ENCODE results near the gene TIPARP.
"Not testable (repeated sequence)": the region's sequence is repeated elsewhere in the genome, so short reads cannot be mapped to it uniquely, and the experiment has no call there.

The TIPARP gene

DNA sequence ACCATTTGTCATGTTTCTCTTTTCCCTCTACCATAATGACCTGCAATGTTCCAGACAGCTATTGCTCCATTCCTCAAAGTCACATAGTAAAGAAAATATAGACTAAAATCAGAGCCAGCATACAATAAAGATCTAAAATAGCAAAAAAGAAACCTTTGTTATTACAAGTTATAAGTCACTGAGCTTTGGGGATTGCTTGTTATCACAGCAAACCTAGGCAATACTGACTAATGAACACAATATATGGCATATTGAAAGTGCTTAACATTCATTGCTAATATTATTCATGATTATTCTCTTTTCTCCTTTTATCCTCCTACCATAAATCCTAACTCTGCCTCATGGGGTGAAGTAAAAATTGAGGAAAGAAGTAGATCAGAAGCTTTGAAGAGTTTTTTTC, 27.4 kb upstream of the TIPARP start:
- TF ChIP-seq, protein P1, sequence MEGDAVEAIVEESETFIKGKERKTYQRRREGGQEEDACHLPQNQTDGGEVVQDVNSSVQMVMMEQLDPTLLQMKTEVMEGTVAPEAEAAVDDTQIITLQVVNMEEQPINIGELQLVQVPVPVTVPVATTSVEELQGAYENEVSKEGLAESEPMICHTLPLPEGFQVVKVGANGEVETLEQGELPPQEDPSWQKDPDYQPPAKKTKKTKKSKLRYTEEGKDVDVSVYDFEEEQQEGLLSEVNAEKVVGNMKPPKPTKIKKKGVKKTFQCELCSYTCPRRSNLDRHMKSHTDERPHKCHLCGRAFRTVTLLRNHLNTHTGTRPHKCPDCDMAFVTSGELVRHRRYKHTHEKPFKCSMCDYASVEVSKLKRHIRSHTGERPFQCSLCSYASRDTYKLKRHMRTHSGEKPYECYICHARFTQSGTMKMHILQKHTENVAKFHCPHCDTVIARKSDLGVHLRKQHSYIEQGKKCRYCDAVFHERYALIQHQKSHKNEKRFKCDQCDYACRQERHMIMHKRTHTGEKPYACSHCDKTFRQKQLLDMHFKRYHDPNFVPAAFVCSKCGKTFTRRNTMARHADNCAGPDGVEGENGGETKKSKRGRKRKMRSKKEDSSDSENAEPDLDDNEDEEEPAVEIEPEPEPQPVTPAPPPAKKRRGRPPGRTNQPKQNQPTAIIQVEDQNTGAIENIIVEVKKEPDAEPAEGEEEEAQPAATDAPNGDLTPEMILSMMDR (IDR thresholded peaks at IDR 0.05): no peak
- Histone ChIP-seq H3K4me3 (no peak overlapping the region), H3K27ac (no peak overlapping the region)
- no peak for DNase-seq (ENCODE audit: low spot score)

DNA sequence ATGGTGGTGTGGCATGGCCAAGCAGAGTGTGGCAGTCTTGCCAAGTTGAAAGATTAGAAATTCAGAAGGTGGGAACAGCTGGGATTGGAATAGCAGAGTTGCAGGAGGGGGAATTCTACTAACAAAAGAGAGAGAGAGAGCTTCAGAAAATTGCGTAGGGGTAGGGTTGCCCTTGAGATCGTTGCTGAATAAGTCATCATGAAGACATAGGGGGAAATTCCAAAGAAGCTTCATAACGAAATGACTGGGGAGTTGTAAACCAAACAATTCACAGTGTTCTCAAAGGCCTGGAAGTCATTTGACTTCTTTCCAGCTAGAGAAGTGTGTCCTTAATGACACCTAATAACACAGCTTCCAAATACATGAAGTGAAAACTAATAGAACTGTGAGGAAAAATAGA, 26.3 kb upstream of the TIPARP start:
- TF ChIP-seq, protein P1 (IDR thresholded peaks at IDR 0.05): no peak
- no peak overlapping the region for H3K4me3 ChIP-seq
- no peak for DNase-seq (ENCODE audit: low spot score)
- H3K27ac ChIP-seq: no peak overlapping the region

DNA sequence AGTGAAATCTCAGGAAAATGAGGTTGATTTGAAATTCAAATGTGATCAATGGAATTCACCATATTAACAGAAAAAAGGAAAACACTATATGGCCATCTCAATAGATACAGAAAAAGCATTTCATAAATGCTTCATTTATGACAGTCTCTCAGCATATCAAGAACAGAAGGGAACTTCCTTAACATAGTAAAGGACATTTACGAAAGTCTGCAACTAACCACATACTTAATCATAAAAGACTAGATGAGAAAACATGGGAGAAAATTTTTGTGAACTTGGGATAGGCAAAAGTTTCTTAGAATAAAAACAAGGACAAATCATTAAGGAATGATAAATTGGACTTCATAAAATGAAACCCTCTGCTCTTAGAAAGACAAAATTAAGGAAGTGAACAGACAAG, 24.7 kb upstream of the TIPARP start:
- TF ChIP-seq, protein P1 (IDR thresholded peaks at IDR 0.05): no peak
- Histone ChIP-seq H3K27ac (no peak overlapping the region), H3K4me3 (no peak overlapping the region)
- no peak for DNase-seq (ENCODE audit: low spot score)

DNA sequence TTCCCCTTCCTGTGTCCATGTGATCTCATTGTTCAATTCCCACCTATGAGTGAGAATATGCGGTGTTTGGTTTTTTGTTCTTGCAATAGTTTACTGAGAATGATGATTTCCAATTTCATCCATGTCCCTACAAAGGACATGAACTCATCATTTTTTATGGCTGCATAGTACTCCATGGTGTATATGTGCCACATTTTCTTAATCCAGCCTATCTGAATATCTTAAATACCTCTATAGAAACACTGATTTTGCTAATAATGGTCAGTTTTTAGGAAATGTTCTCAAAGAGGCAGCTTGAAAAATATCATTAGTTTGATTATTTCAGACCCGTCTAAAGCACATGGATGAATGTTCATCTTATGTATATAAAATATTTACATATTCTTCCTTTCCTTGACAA, 21.7 kb upstream of the TIPARP start:
- not testable (repeated sequence) for H3K4me3 ChIP-seq; DNase-seq (ENCODE audit: low spot score); H3K27ac ChIP-seq

DNA sequence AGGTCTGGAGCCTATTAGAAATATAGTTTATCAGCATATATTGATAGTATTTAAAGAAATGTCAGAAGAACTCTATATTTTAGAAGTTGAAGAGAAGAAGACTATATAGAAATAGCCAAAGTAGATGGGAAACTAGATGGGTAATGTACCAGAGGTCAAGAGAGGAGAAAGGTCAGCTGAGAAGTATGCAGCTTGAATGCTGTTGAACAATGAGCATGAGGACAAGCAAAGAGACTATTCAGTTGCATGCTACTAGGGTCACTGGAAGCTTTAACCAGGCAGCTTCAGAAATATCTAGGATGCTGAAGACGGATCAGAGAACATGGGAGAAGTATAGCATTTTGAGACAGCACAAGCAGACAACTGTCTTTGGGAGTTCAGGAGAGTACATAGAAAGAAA, 19.6 kb upstream of the TIPARP start:
- TF ChIP-seq, protein P1 (IDR thresholded peaks at IDR 0.05): no peak
- no peak for DNase-seq (ENCODE audit: low spot score)
- H3K27ac ChIP-seq: no peak overlapping the region
- no peak overlapping the region for H3K4me3 ChIP-seq

DNA sequence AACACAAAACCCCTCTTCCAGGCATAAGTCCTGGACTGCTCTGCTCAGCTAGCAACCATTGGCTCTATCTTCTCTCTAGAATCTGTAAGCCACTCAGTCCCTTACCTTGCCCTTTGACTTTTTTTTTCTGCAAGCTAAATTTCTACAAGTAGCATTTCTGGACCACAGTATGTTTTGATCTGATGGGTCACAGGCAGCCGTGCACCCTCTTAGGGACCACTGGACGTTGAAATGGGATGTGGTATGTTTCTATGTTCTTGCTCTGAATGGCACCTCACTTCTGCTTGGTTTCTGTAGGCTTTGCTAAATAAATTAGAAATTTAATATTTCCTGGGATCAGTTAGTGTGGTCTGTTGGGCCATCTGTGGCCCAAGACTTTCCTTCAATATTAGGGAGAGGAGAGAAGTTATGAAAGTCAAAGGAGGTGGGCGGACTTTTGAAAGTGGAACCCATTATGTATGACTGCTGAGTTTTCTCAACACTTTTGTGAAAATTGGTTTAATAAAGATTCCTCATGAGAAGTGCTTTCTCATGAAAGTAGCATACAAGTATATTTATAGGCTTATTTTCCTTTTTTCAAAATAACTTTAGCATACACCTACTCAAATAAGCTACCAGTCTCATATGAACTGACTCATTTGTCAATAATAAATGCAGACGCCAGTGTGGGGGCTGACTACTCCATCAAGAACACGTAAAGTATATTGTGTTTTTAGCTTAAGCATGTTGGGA, 18.4 kb upstream of the TIPARP start:
- H3K4me3 ChIP-seq: no peak overlapping the region
- TF ChIP-seq, protein P1 (IDR thresholded peaks at IDR 0.05): no peak
- H3K27ac ChIP-seq: no peak overlapping the region
- no peak for DNase-seq (ENCODE audit: low spot score)

DNA sequence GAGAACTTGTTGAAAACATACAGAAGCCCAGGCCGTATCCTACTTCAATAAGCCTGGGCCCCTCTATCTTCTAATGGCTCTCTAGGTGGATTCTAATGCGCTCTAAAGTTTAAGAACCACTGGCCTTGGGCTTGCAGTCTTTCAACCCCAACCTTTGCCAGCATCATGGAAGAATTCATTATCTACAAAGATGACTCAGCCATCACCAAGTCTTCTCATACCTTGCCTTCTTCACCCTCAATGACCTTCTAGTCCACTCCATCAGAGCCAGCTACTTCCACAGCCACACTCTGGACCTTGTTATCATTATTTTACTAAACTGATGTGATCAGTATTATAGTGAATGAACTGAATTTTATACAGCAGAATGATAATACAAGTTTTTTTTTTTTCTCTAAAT, 16.9 kb upstream of the TIPARP start:
- Histone ChIP-seq H3K27ac (no peak overlapping the region), H3K4me3 (no peak overlapping the region)
- DNase-seq (ENCODE audit: low spot score): no peak
- TF ChIP-seq, protein P1 (IDR thresholded peaks at IDR 0.05): no peak
